Ascending aorta (tissue), 2 donors: ENCODE data around the gene TMEM19. TPM values are rescaled to one million over a fixed set of nuclear protein-coding genes. Genes with fewer than 3 reads are reported as not detected.

Experiments
- DNase-seq, 2 donors: peaks; one replicate each; pipeline ENCODE4 v3.0.0-alpha.2; 2019; ENCODE audit warnings: low spot score in 2 of 2
- H3K27ac ChIP-seq, 2 donors: fragments of 200-600 bp; sonication (generic); one replicate each; pipeline ENCODE4 v1.5.1; 2016 to 2017; ENCODE audit warnings: mild to moderate bottlenecking in 1 of 2
- H3K27me3 ChIP-seq: fragments of 200-600 bp; sonication (generic); one replicate; pipeline ENCODE4 v1.5.1; 2017
- H3K36me3 ChIP-seq, 2 donors: fragments of 200-600 bp; sonication (generic); one replicate each; pipeline ENCODE4 v1.5.1; 2016
- H3K4me1 ChIP-seq, 2 donors: fragments of 200-600 bp; sonication (generic); one replicate each; pipeline ENCODE4 v1.5.1; 2016 to 2017; ENCODE audit warnings: mild to moderate bottlenecking in 1 of 2
- H3K4me3 ChIP-seq, 2 donors: fragments of 200-600 bp; sonication (generic); one replicate each; pipeline ENCODE4 v1.5.1; 2016 to 2017; ENCODE audit warnings: mild to moderate bottlenecking in 1 of 2
- H3K9me3 ChIP-seq, 2 donors: fragments of 200-600 bp; sonication (generic); one replicate each; pipeline ENCODE4 v1.5.1; 2016
- CTCF ChIP-seq, 3 experiments: fragments of 200-600 bp in 2 of 3; fragments of 450-650 bp in 1 of 3; sonication (generic) in 2 of 3; IDR thresholded peaks; one replicate each; pipeline ENCODE4 v1.5.1; 2016 to 2019; ENCODE audit warnings: antibody characterized with exemption in 3 of 3, mild to moderate bottlenecking in 1 of 3, moderate library complexity in 1 of 3
- intact Hi-C: fragments of 100-400 bp; cut with DNase I; formaldehyde crosslinking; loops from one replicate; pipeline ENCODE4 v1.15.1; 2023
- total RNA-seq: library from RNA; depleted of rRNA; stranded (reverse); fragments of >200 nt; gene quantifications from one replicate; pipeline ENCODE4 v1.1.0, GENCODE V29; 2016

Gene TMEM19
- total RNA-seq, 1 donor from 2014 or later: 14.5 TPM

DNA sequence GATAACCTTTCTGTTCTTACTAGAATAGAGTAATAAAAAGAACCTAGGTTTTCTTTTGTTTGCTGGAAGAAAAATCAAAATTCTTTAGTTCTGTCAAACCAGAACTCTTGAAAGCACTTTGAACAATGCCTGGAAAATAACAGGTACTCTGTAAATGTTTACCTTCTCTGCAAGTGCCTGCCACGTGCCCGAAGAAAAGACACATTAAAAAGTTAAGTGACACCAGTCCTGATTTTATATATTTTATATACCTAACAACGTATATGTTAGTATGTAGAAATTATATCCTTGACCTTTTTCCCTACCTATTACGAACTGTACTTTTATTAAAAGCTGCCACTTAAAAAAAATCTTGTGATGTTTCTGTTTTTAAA lies 20.8 kb upstream of the TMEM19 start:
- no peaks in the 10 kb centered on the region for H3K9me3 ChIP-seq
- peak overlapping the region; percentile 92 to 96 for H3K27ac ChIP-seq
- no peaks in the 10 kb centered on the region for H3K27me3 ChIP-seq
- peak overlapping the region; percentile 91 to 95 for H3K4me3 ChIP-seq
- no peak for DNase-seq
- no peak for TF ChIP-seq CTCF (IDR thresholded peaks at IDR 0.05)
- intact Hi-C loops: loop anchor here (2.0 kb wide), 1 partner anchor 174 kb away; the partner anchor contains the start of gene TBC1D15
- H3K36me3 ChIP-seq: peaks cover 0 to 1% of the 10 kb centered on the region in 2 donors
- peaks cover 0 to 17% of the 10 kb centered on the region in 2 donors for H3K4me1 ChIP-seq

DNA sequence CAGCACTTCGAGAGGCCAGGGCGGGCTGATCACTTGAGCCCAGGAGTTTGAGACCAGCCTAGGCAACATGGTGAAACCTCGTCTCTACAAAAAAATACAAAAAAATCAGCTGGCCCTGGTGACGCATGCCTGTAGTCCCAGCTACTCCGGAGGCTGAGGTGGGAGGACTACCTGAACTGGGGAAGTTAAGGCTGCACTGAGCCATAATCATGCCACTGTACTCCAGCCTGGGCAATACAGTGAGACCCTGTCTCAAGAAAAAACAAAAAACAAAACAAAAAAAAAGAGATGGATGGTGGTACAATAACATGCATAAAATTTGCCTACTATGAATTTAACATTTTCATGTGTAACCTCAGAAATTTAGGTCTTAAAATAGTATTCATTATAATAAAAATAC lies 19.6 kb upstream of the TMEM19 start:
- intact Hi-C loops: no loop called here
- no peaks in the 10 kb centered on the region for H3K36me3 ChIP-seq
- H3K27me3 ChIP-seq: no peaks in the 10 kb centered on the region
- H3K4me3 ChIP-seq: no peak overlapping the region
- no peak for TF ChIP-seq CTCF (IDR thresholded peaks at IDR 0.05)
- no peak for DNase-seq
- peaks cover 0 to 5% of the 10 kb centered on the region in 2 donors for H3K4me1 ChIP-seq
- no peaks in the 10 kb centered on the region for H3K9me3 ChIP-seq
- H3K27ac ChIP-seq: no peak overlapping the region

- intact Hi-C loops: no loop called here
- H3K27me3 ChIP-seq: no peaks in the 10 kb centered on the region
- no peaks in the 10 kb centered on the region for H3K36me3 ChIP-seq
- DNase-seq: no peak
- TF ChIP-seq CTCF (IDR thresholded peaks at IDR 0.05): no peak
- no peaks in the 10 kb centered on the region for H3K9me3 ChIP-seq
- H3K27ac ChIP-seq: no peak overlapping the region
- H3K4me1 ChIP-seq: no peaks in the 10 kb centered on the region
- no peak overlapping the region for H3K4me3 ChIP-seq
Observed at GRCh38 chr12:71671311-71671710, 14.6 kb upstream of the TMEM19 start.

DNA sequence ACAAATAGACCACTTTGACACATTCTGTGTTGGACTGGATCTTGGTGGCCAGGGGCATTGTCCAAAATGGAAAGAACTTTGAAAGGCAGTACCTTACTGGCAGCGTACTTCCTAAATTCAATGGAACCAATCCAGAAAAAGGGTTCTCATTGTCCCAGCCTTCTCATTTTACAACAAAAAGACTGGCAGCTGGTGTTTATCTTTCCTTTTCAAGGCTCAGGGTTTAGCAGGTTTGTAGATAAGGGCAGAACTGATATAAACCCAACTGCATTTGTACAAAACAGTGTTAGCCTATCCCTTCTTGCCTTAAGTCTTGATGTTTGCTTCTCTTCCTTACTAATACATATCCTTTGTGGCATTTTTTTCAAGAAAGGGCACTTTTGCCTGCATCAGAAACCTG lies 14.1 kb upstream of the TMEM19 start:
- TF ChIP-seq CTCF (IDR thresholded peaks at IDR 0.05): no peak
- Histone ChIP-seq H3K9me3 (no peaks in the 10 kb centered on the region), H3K4me1 (no peaks in the 10 kb centered on the region), H3K27me3 (no peaks in the 10 kb centered on the region), H3K27ac (no peak overlapping the region), H3K4me3 (no peak overlapping the region), H3K36me3 (no peaks in the 10 kb centered on the region)
- no peak for DNase-seq
- intact Hi-C loops: no loop called here

DNA sequence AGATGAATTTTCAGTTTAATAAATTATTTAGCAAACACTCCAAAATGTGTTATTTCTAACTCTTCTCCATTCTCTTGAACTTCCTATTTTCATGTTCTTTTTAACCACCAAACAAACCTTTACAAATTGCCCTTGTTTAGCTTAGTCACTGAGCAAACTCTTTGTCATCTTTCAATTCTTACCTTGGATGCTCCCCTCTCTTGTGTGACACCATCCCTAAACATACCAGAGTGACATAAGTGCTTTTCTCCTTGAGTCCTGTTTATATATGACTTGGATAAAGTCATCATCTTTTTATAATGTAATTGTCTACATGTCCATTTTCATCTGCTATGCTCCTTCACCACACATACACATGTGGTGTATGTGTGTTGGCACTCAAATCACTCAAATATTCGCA lies 3.4 kb upstream of the TMEM19 start:
- H3K36me3 ChIP-seq: no peaks in the 10 kb centered on the region
- DNase-seq: no peak
- H3K27ac ChIP-seq: no peak overlapping the region
- H3K9me3 ChIP-seq: no peaks in the 10 kb centered on the region
- TF ChIP-seq CTCF (IDR thresholded peaks at IDR 0.05): no peak
- H3K4me3 ChIP-seq: no peak overlapping the region
- H3K4me1 ChIP-seq: peaks cover 0 to 3% of the 10 kb centered on the region in 2 donors
- intact Hi-C loops: no loop called here
- no peaks in the 10 kb centered on the region for H3K27me3 ChIP-seq

- Histone ChIP-seq H3K27ac (no peak overlapping the region), H3K4me1 (peaks cover 0 to 9% of the 10 kb centered on the region in 2 donors), H3K36me3 (no peaks in the 10 kb centered on the region), H3K9me3 (no peaks in the 10 kb centered on the region), H3K27me3 (no peaks in the 10 kb centered on the region), H3K4me3 (no peak overlapping the region)
- no peak for TF ChIP-seq CTCF (IDR thresholded peaks at IDR 0.05)
- no peak for DNase-seq
- intact Hi-C loops: no loop called here
Observed at GRCh38 chr12:71683633-71684032, 2.2 kb upstream of the TMEM19 start.
